Endodermal cell (in vitro differentiated cells): ENCODE measurements around the gene ELMO1. TPM values are rescaled to one million over a fixed set of nuclear protein-coding genes. Genes with fewer than 3 reads are reported as not detected.

ENCODE experiments used
- DNase-seq: peaks from one replicate; pipeline ENCODE4 v3.0.0-alpha.2; 2017
- H3K27ac ChIP-seq: 2 replicates; pipeline ENCODE4 v1.5.1; 2013; ENCODE audit warnings: mild to moderate bottlenecking, low read depth, low read length, moderate library complexity
- H3K27me3 ChIP-seq: 2 replicates; pipeline ENCODE4 v1.6.1; 2013; ENCODE audit warnings: mild to moderate bottlenecking, low read length, moderate library complexity; ENCODE audit not compliant: insufficient read depth, control insufficient read depth, poor library complexity, severe bottlenecking
- H3K36me3 ChIP-seq: 2 replicates; pipeline ENCODE4 v1.7.0; 2013; ENCODE audit warnings: mild to moderate bottlenecking, low read length, moderate library complexity; ENCODE audit not compliant: control insufficient read depth, insufficient read depth
- H3K4me1 ChIP-seq: one replicate; pipeline ENCODE4 v1.7.0; 2013; ENCODE audit warnings: low read length; ENCODE audit not compliant: control insufficient read depth, insufficient read depth
- H3K4me3 ChIP-seq: 2 replicates; pipeline ENCODE4 v1.5.1; 2013; ENCODE audit warnings: mild to moderate bottlenecking, low read length, moderate library complexity
- H3K9ac ChIP-seq: 2 replicates; pipeline ENCODE4 v1.6.1; 2013; ENCODE audit warnings: mild to moderate bottlenecking, low read length, moderate library complexity; ENCODE audit not compliant: poor library complexity, severe bottlenecking; ENCODE audit errors: extremely low read depth
- H3K9me3 ChIP-seq: 2 replicates; pipeline ENCODE4 v1.6.1; 2013; ENCODE audit warnings: mild to moderate bottlenecking, low read length, moderate library complexity; ENCODE audit not compliant: control insufficient read depth
- H3K27ac Mint-ChIP-seq: 2 replicates; pipeline ENCODE4 v1.8.0; 2020; ENCODE audit warnings: mixed read lengths
- H3K27me3 Mint-ChIP-seq: 2 replicates; pipeline ENCODE4 v1.8.0; 2021; ENCODE audit warnings: mild to moderate bottlenecking, mixed read lengths; ENCODE audit not compliant: insufficient read depth
- H3K36me3 Mint-ChIP-seq: 2 replicates; pipeline ENCODE4 v1.8.0; 2020; ENCODE audit warnings: low read depth, mixed read lengths
- H3K4me1 Mint-ChIP-seq: 2 replicates; pipeline ENCODE4 v1.8.0; 2020; ENCODE audit warnings: mixed read lengths
- H3K4me3 Mint-ChIP-seq: 2 replicates; pipeline ENCODE4 v1.8.0; 2020; ENCODE audit warnings: mild to moderate bottlenecking, moderate library complexity, mixed read lengths
- H3K9me3 Mint-ChIP-seq: 2 replicates; pipeline ENCODE4 v1.8.0; 2020; ENCODE audit warnings: mild to moderate bottlenecking, mixed read lengths
- CTCF ChIP-seq: fragments of 200-600 bp; sonication (generic); conservative IDR thresholded peaks from 2 replicates; pipeline ENCODE4 v1.5.0; 2021; ENCODE audit warnings: antibody characterized with exemption, mild to moderate bottlenecking
- WGBS, 2 experiments: methylation state at CpG; one replicate each; pipeline versions ENCODE4 v1.1.5 to v1.1.7; 2013; ENCODE audit warnings: missing lambda C conversion rate in 2 of 2, mixed read lengths in 1 of 2; ENCODE audit not compliant: insufficient coverage in 1 of 2, insufficient read length in 1 of 2; 5-methylcytosine and 5-hydroxymethylcytosine counted together
- total RNA-seq, 2 donors: library from RNA; stranded (reverse); fragmentation: NEBNext Ultra II Directional in 1 of 2; extraction: Animal tissue kit (Norgen Biotek cat#: 25700) in 1 of 2; gene quantifications; 2 replicates in 1 of 2; 3 replicates in 1 of 2; pipeline ENCODE4 v1.2.1, GENCODE V29; 2021

The ELMO1 gene
- total RNA-seq, 2 donors from 2014 or later: 120 to 131 TPM

DNA sequence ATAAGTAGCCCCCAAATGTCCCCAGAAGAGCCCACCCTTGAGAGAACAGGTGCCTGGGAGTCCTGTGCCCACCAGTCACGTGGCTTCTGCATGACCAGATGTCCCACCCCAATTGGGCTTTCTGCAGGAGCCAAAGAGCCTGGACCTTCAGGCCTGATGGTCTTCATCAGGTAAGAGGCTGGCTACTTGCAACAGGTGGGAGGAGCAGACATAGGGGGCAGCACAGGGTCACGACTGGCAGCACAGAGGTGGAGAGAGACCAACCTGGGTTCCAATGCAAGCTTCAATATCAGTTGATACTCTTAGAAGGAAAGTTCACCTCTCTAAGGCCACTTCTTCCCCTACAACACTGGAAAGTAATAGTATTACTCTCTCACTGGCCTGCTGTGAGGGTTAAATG is 288.0 kb downstream of the ELMO1 start:
- Histone ChIP-seq H3K9ac (no peak overlapping the region), H3K9me3 (no peaks in the 10 kb centered on the region), H3K36me3 (no peaks in the 10 kb centered on the region), H3K4me1 (no peaks in the 10 kb centered on the region), H3K27me3 (no peaks in the 10 kb centered on the region), H3K27ac (no peak overlapping the region), H3K4me3 (no peak overlapping the region)
- Mint-ChIP-seq H3K36me3 (peaks cover 43% of the 10 kb centered on the region), H3K4me1 (no peaks in the 10 kb centered on the region), H3K4me3 (no peak overlapping the region), H3K9me3 (peaks cover 10% of the 10 kb centered on the region), H3K27me3 (no peaks in the 10 kb centered on the region), H3K27ac (no peak overlapping the region)
- DNase-seq: peak; percentile 61
- no peak for TF ChIP-seq CTCF
- 92 to 100% methylated on average over 1 to 2 of the region's 2 CpGs for WGBS, 2 experiments

DNA sequence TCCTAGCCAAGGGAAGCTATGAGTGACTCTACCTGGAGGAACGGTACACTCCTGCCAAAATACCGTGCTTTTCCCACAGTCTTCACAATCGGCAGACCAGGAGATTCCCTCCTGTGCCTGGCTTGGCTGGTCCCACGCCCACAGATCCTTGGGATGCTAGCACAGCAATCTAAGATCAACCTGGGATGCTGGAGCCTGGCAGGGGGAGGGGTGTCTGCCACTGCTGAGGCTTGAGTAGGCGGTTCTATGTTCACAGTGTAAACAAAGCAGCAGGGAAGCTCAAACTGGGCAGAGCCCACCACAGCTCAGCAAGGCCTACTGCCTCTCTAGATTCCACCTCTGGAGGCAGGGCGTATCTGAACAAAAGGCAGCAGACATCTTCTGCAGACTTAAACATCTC is 295.3 kb downstream of the ELMO1 start:
- Mint-ChIP-seq H3K27me3 (no peaks in the 10 kb centered on the region), H3K9me3 (peaks cover 5% of the 10 kb centered on the region), H3K36me3 (peaks cover 40% of the 10 kb centered on the region), H3K4me3 (no peak overlapping the region), H3K4me1 (peaks cover 11% of the 10 kb centered on the region), H3K27ac (no peak overlapping the region)
- DNase-seq: peak; percentile 61
- H3K4me3 ChIP-seq: no peak overlapping the region
- WGBS, 2 experiments: 79 to 86% methylated on average over 5 to 6 of the region's 6 CpGs
- peaks cover 16% of the 10 kb centered on the region for H3K36me3 ChIP-seq
- no peaks in the 10 kb centered on the region for H3K9me3 ChIP-seq
- no peak for TF ChIP-seq CTCF
- no peak overlapping the region for H3K9ac ChIP-seq
- no peaks in the 10 kb centered on the region for H3K27me3 ChIP-seq
- H3K27ac ChIP-seq: no peak overlapping the region
- H3K4me1 ChIP-seq: no peaks in the 10 kb centered on the region

DNA sequence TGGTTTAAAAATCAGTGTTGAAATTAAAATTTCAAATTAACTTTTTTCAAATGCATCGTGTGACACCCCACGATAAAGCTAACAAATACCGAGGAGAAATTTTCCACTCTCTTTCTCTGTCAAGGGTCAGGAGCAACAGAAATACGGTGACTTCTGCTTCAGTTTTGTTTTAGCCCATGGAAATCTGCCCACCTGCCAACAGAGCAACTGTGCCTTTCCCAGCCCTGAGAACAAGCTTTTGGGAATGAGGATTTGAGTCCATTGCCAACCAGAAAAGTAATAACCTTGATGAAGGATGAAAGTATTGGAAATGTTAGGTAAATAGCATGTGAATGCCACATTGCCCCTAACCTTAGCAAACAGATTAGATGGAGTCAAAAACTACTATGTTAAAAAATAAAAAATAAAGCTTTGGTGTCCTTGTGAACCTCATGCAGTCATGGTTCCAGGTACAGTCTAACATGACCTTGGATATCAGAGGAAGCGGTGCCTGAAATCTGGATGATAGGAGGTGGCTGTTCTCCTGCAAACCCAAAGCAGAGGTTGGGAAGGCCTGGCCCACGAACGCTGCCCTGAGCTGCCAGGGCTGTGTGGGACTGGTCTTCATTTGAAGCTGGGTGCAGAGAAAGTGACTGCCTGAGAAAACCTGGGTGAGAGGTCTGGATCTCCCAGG is 296.8 kb downstream of the ELMO1 start:
- Histone ChIP-seq H3K27ac (no peak overlapping the region), H3K27me3 (no peaks in the 10 kb centered on the region), H3K9me3 (no peaks in the 10 kb centered on the region), H3K4me3 (no peak overlapping the region), H3K4me1 (no peaks in the 10 kb centered on the region), H3K9ac (no peak overlapping the region), H3K36me3 (peaks cover 21% of the 10 kb centered on the region)
- Mint-ChIP-seq H3K36me3 (peaks cover 41% of the 10 kb centered on the region), H3K9me3 (no peaks in the 10 kb centered on the region), H3K4me3 (no peak overlapping the region), H3K27me3 (no peaks in the 10 kb centered on the region), H3K4me1 (peaks cover 11% of the 10 kb centered on the region), H3K27ac (no peak overlapping the region)
- 94 to 95% methylated on average over 5 to 7 of the region's 7 CpGs for WGBS, 2 experiments
- no peak for DNase-seq
- TF ChIP-seq CTCF: no peak
